Upper lobe of right lung (tissue), 1 donor: Measurements from ENCODE around the gene PACRG. TPM values are rescaled to one million over a fixed set of nuclear protein-coding genes. Genes with fewer than 3 reads are reported as not detected.
A peak's percentile ranks its signal among the peaks of the same experiment; 100 is the strongest.

Experiments
- ATAC-seq: fragments of 200-7000 bp; cut with Tn5 transposase; one replicate; pipeline ENCODE4 v1.9.1; 2020; ENCODE audit warnings: mild to moderate bottlenecking, moderate library complexity
- DNase-seq: peaks from one replicate; pipeline ENCODE4 v3.0.0-alpha.2; 2020
- H3K27ac ChIP-seq: fragments of 200-600 bp; one replicate; pipeline ENCODE4 v1.8.0; 2022
- H3K27me3 ChIP-seq: fragments of 200-600 bp; one replicate; pipeline ENCODE4 v1.8.0; 2022; ENCODE audit warnings: mild to moderate bottlenecking
- H3K36me3 ChIP-seq: fragments of 200-600 bp; one replicate; pipeline ENCODE4 v1.8.0; 2022
- H3K4me1 ChIP-seq: fragments of 200-600 bp; one replicate; pipeline ENCODE4 v1.8.0; 2022
- H3K4me3 ChIP-seq: fragments of 200-600 bp; one replicate; pipeline ENCODE4 v1.8.0; 2022; ENCODE audit warnings: mild to moderate bottlenecking
- H3K9me3 ChIP-seq: fragments of 200-600 bp; one replicate; pipeline ENCODE4 v1.8.0; 2022
- intact Hi-C: fragments of 100-400 bp; cut with DNase I; formaldehyde crosslinking; loops from one replicate; pipeline ENCODE4 v1.11.0; 2022
- total RNA-seq: library from RNA; stranded (reverse); fragmentation: NEBNext Ultra II Directional; extraction: Animal tissue kit (Norgen Biotek cat#: 25700); gene quantifications from one replicate; pipeline ENCODE4 v1.2.1, GENCODE V29; 2021
- TF ChIP-seq, protein P1 (sequence below): fragments of 200-600 bp; IDR thresholded peaks from one replicate; pipeline ENCODE4 v1.8.0; 2022; ENCODE audit warnings: antibody characterized with exemption
- donor health status: DM: no; HTN: yes; CAD: no; lungs with severe emphysema.

Gene PACRG
- total RNA-seq, 1 donor from 2014 or later, result 1.5 TPM

DNA sequence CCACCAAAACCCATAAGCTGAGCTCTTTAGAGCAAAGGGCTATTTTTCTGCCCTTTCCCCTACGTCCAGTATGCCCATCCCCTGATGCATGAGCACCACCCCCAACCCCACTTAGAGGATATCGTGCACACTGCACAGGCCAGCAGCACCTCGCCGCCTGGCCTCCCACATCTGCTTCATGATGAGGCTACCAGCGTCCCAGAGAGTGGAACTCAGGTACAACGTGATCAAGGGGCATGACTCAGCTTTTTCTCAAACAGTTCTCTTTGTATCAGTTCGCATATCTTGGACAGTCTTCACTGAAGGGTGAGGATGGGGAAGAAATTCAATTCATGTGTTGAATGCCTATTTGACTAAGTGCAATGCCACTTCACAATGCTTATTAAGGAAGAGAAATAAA is 604.8 kb downstream of the PACRG start:
- Histone ChIP-seq H3K27ac (no peak overlapping the region), H3K27me3 (no peaks in the 10 kb centered on the region), H3K36me3 (no peaks in the 10 kb centered on the region), H3K4me1 (peaks cover 14% of the 10 kb centered on the region), H3K9me3 (no peaks in the 10 kb centered on the region), H3K4me3 (no peak overlapping the region)
- DNase-seq (no peak), ATAC-seq (no peak)
- intact Hi-C loops, result no loop called here
- TF ChIP-seq, protein P1, sequence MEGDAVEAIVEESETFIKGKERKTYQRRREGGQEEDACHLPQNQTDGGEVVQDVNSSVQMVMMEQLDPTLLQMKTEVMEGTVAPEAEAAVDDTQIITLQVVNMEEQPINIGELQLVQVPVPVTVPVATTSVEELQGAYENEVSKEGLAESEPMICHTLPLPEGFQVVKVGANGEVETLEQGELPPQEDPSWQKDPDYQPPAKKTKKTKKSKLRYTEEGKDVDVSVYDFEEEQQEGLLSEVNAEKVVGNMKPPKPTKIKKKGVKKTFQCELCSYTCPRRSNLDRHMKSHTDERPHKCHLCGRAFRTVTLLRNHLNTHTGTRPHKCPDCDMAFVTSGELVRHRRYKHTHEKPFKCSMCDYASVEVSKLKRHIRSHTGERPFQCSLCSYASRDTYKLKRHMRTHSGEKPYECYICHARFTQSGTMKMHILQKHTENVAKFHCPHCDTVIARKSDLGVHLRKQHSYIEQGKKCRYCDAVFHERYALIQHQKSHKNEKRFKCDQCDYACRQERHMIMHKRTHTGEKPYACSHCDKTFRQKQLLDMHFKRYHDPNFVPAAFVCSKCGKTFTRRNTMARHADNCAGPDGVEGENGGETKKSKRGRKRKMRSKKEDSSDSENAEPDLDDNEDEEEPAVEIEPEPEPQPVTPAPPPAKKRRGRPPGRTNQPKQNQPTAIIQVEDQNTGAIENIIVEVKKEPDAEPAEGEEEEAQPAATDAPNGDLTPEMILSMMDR, result no peak

- intact Hi-C loops, result no loop called here
- Histone ChIP-seq H3K4me3 (no peak overlapping the region), H3K9me3 (no peaks in the 10 kb centered on the region), H3K4me1 (peaks cover 14% of the 10 kb centered on the region), H3K27ac (no peak overlapping the region), H3K36me3 (no peaks in the 10 kb centered on the region), H3K27me3 (no peaks in the 10 kb centered on the region)
- ATAC-seq (no peak), DNase-seq (no peak)
- TF ChIP-seq, protein P1, result no peak
Observed at GRCh38 chr6:163333038-163333437, 605.3 kb downstream of the PACRG start.

DNA sequence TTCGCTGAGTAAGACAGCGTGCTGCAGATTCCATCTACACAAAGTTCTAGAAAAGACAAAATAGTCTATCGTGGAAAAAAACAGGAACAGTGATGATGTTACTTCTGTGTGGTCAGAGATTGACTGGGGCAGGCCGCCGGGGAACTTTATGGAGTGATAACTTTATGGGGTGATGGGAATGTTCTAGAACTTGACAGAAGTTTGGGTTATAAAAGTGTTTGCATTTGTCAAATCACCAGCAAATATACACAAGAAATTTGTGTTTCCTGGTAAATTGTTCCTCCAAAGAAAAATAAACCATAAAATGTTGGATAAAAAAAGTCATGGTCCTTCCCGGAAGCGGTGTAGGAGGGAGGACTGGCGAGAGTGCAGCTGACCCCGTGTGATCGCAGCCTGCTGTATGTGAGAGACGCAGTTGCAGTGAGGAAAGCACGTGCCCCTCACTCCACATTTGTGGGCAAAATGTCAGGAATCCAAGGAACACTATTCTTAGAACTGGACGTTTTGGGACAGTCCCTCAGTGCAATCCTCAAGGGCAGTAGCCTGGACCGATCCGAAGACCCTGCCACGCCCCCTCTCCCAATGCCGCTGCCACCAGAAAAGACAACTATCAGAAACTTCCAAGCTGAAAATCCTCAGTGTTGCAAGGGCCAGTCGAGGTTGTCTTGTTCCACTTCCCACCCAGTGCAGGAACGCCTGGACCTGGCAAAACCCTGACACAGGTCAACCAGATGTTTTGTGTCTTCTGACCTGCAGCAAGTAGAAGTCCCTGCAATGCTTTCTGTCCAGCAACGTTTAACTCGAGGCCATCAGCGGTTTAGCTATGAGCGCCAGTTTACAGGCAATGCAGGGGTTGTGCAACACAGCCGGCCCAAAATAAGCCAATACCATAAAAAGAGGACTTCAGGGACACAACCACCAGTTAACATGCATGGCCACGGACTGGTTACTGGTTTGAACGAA is 606.2 kb downstream of the PACRG start:
- Histone ChIP-seq H3K4me1 (peaks cover 18% of the 10 kb centered on the region), H3K27me3 (no peaks in the 10 kb centered on the region), H3K27ac (no peak overlapping the region), H3K36me3 (no peaks in the 10 kb centered on the region), H3K4me3 (no peak overlapping the region), H3K9me3 (no peaks in the 10 kb centered on the region)
- ATAC-seq, result no peak
- DNase-seq, result no peak
- TF ChIP-seq, protein P1, result no peak
- intact Hi-C loops, result no loop called here

- ATAC-seq, result no peak
- intact Hi-C loops, result no loop called here
- TF ChIP-seq, protein P1, result no peak
- H3K4me3 ChIP-seq, result no peak overlapping the region
- H3K4me1 ChIP-seq, result peaks cover 24% of the 10 kb centered on the region
- H3K27ac ChIP-seq, result peak overlapping the region; percentile 62
- DNase-seq, result no peak
- H3K9me3 ChIP-seq, result no peaks in the 10 kb centered on the region
- no peaks in the 10 kb centered on the region for H3K27me3 ChIP-seq
- no peaks in the 10 kb centered on the region for H3K36me3 ChIP-seq
Observed at GRCh38 chr6:163335056-163335455, 607.3 kb downstream of the PACRG start.

DNA sequence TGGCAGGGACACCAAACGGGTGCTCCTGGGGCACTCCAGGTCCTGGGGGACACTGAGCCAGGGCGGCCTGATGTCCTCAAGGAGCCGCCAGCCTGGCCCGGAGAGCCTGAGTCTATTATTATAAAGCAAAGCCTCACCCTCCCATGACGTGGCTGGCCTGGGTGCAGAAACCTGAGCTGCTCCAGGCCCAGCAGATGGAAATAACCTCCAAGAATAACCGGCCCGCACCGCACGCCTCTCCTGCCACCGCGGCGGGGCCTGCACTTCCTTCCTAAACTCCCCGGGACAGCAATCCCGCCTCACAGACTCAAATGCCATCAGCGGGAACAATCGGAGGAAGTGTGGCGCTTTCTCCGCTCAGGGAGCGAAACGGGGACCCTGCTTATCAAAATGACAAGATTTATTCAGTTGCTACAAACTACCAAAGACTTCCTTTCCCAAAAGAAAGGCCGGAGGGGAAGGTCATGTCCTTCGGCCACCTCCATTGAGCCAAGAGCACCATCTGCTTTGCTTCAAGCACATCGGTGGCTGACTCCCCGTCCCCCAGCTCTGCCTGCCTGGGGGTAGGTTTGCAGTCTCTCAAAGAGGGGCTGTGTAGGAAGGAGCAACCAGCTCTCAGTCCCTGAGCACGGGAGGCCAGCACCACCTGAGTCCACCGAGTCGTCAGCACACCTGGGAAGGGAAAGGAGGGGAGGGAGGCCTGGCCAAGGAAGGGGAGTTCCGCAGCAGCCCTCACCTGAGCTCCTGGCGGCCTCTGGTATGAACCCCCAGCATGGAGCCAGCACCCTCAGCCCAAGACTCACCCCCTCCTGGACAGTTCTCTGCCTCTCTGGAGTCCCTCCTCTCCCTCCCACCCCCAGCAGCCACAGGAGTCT is 608.1 kb downstream of the PACRG start:
- H3K4me3 ChIP-seq, result no peak overlapping the region
- TF ChIP-seq, protein P1, result no peak
- H3K9me3 ChIP-seq, result no peaks in the 10 kb centered on the region
- H3K27ac ChIP-seq, result peak overlapping the region; percentile 62
- ATAC-seq (peak; percentile 41), DNase-seq (no peak)
- peaks cover 24% of the 10 kb centered on the region for H3K4me1 ChIP-seq
- no peaks in the 10 kb centered on the region for H3K36me3 ChIP-seq
- no peaks in the 10 kb centered on the region for H3K27me3 ChIP-seq
- intact Hi-C loops, result no loop called here
